ENCODE data around the gene FAM200C. TPM values are rescaled to one million over a fixed set of nuclear protein-coding genes. Genes with fewer than 3 reads are reported as not detected.

Gene FAM200C
- total and polyA plus RNA-seq, 9 of the 15 experiments (the other 6 are each of a cell fraction or from before 2014, with no cell fraction given), result 1.3 to 7.0 (median 1.8) TPM

DNA sequence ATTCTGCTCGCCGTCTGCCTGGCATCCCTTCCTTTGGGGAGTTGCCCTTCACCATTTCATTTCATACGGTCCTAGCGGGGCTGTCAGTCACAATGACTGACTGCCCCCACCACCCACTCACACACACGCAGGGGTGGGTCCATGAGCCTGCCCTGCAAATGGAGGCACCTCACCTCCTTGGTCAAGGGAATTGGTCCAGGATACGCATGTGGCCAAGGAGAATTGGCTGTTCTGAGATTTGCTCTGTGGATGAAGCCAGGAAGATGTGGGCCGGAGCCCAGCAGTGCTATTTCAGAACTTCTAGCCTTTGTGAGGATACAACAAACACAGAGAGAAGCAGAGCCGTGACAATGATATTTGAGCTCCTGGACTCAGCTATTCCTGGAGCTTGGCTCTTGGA, 46.5 kb downstream of the FAM200C start (continued):
- TF ChIP-seq PKNOX1 (IDR thresholded peaks at IDR 0.05) (peak; percentile 98), PHB2 (IDR thresholded peaks at IDR 0.05; ENCODE audit: low read depth) (no peak), ZMIZ1 (IDR thresholded peaks at IDR 0.05; ENCODE audit: low read depth in 2 of 2, low read length in 2 of 2) (no peak), U2AF2 (optimal IDR thresholded peaks at IDR 0.05; ENCODE audit: low read depth, low read length) (no peak), ZNF316 (IDR thresholded peaks at IDR 0.05) (no peak), GMEB1 (CRISPR knock-in tag; IDR thresholded peaks at IDR 0.05) (no peak), ZNF699 (CRISPR knock-in tag; IDR thresholded peaks at IDR 0.05; ENCODE audit: insufficient replicate concordance) (no peak)
- TF ChIP-seq, protein P1, sequence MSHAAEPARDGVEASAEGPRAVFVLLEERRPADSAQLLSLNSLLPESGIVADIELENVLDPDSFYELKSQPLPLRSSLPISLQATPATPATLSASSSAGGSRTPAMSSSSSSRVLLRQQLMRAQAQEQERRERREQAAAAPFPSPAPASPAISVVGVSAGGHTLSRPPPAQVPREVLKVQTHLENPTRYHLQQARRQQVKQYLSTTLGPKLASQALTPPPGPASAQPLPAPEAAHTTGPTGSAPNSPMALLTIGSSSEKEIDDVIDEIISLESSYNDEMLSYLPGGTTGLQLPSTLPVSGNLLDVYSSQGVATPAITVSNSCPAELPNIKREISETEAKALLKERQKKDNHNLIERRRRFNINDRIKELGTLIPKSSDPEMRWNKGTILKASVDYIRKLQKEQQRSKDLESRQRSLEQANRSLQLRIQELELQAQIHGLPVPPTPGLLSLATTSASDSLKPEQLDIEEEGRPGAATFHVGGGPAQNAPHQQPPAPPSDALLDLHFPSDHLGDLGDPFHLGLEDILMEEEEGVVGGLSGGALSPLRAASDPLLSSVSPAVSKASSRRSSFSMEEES (CRISPR knock-in tag; IDR thresholded peaks at IDR 0.05), result no peak

All from K562 (cell line).